Adrenal gland (tissue), 5 donors: ENCODE measurements around the gene MORN5.

Experiments
- POLR2A ChIP-seq, 2 donors: fragments of 450-650 bp; IDR thresholded peaks; one replicate each; pipeline ENCODE4 v1.6.1; 2017; ENCODE audit warnings: antibody characterized with exemption in 2 of 2, mild to moderate bottlenecking in 2 of 2, moderate library complexity in 1 of 2
- TF ChIP-seq, protein P1 (sequence below), 6 experiments: fragments of 450-650 bp in 4 of 6; fragments of 200-600 bp in 2 of 6; sonication (generic) in 1 of 6; IDR thresholded peaks; 1 replicate in 5 of 6; 2 replicates in 1 of 6; pipeline versions ENCODE4 v1.5.1 to v1.8.0; 2016 to 2021; ENCODE audit warnings: antibody characterized with exemption in 6 of 6, mild to moderate bottlenecking in 2 of 6, moderate library complexity in 1 of 6
- donor health status: DM: no; HTN: no; CAD: no.

DNA sequence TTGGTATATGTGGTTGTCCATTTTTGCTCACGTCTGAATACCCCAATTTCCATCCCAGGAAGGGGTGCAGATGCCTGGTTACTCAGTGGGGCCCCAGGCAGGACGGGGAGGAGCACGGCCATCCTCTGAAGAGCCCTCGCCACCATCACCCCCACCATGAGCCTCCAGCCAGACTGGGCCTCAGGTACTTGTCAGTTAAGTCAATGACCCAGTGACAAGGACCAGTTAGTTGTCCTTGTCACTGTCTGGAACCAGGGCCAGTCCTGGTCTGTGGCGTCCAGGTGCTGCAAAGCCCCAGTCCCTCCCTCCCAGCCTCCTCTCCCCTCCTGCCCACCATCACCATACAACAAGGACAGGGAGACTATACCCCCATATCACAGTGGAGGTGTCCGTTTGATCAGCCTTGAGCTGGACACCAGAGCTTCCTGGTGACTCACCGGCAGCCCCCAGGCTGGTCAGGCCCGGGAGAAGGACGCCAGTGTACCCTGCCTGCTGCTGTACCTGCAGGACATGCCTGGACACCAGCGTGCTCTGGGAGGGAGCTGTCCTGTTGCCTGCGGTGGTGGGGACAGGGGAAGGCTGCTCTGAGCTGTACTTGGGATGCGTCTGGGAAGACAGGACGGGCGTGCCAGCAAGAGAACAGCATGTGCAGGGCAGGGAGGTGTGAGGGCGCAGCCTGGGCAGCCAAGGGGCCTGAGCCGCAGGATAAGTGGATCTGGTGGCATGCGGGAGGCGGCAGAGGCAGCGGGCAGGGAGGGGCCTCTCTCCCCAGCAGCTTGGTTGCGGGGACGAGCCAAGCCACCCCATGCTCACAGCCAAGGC is 34.0 kb upstream of the MORN5 start:
- TF ChIP-seq, protein P1, sequence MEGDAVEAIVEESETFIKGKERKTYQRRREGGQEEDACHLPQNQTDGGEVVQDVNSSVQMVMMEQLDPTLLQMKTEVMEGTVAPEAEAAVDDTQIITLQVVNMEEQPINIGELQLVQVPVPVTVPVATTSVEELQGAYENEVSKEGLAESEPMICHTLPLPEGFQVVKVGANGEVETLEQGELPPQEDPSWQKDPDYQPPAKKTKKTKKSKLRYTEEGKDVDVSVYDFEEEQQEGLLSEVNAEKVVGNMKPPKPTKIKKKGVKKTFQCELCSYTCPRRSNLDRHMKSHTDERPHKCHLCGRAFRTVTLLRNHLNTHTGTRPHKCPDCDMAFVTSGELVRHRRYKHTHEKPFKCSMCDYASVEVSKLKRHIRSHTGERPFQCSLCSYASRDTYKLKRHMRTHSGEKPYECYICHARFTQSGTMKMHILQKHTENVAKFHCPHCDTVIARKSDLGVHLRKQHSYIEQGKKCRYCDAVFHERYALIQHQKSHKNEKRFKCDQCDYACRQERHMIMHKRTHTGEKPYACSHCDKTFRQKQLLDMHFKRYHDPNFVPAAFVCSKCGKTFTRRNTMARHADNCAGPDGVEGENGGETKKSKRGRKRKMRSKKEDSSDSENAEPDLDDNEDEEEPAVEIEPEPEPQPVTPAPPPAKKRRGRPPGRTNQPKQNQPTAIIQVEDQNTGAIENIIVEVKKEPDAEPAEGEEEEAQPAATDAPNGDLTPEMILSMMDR (IDR thresholded peaks at IDR 0.05): peak in 2 of 6 experiments; percentile 1 to 4
- TF ChIP-seq POLR2A (IDR thresholded peaks at IDR 0.05): no peak
